Epithelial cell of proximal tubule (primary cell): ENCODE measurements around the gene RFC5. TPM values are rescaled to one million over a fixed set of nuclear protein-coding genes. Genes with fewer than 3 reads are reported as not detected.

Experiments used
- DNase-seq: peaks from one replicate; pipeline ENCODE4 v3.0.0-alpha.2; 2011; ENCODE audit warnings: low read depth
- H3K4me3 ChIP-seq: 2 replicates; pipeline ENCODE4 v1.5.1; 2011; ENCODE audit warnings: low read depth, mild to moderate bottlenecking, low read length
- total RNA-seq: library from RNA; depleted of rRNA; stranded (reverse); fragments of >200 nt; gene quantifications from 2 replicates; pipeline ENCODE4 v1.2.3, GENCODE V29; 2015
- TF ChIP-seq, protein P1 (sequence below): conservative IDR thresholded peaks from 2 replicates; pipeline ENCODE4 v1.5.1; 2012; ENCODE audit warnings: low read depth, mild to moderate bottlenecking, low read length

Gene RFC5
- total RNA-seq, 1 donor from 2014 or later = 31.0 TPM

DNA sequence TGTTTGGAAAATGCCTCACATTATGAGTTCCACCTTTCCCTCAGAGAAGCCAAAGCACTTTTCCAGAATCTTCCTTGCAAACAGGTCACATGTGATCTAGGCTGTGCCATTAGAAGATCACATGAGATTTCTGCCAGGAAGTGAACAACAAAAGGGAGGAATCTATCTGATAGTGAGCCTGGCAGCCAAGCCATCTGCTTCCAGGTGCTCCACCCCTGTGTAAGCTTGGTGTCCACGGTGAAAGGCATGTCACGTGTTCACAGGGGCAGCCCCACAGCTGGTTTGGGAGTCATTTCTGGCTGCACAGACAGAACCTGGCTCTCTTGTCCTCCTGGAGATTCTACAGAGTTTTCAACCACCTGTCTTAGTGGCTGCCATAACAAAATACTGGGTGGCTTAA, 44.2 kb upstream of the RFC5 start:
- no peak overlapping the region for H3K4me3 ChIP-seq
- TF ChIP-seq, protein P1, sequence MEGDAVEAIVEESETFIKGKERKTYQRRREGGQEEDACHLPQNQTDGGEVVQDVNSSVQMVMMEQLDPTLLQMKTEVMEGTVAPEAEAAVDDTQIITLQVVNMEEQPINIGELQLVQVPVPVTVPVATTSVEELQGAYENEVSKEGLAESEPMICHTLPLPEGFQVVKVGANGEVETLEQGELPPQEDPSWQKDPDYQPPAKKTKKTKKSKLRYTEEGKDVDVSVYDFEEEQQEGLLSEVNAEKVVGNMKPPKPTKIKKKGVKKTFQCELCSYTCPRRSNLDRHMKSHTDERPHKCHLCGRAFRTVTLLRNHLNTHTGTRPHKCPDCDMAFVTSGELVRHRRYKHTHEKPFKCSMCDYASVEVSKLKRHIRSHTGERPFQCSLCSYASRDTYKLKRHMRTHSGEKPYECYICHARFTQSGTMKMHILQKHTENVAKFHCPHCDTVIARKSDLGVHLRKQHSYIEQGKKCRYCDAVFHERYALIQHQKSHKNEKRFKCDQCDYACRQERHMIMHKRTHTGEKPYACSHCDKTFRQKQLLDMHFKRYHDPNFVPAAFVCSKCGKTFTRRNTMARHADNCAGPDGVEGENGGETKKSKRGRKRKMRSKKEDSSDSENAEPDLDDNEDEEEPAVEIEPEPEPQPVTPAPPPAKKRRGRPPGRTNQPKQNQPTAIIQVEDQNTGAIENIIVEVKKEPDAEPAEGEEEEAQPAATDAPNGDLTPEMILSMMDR = no peak
- no peak for DNase-seq

DNA sequence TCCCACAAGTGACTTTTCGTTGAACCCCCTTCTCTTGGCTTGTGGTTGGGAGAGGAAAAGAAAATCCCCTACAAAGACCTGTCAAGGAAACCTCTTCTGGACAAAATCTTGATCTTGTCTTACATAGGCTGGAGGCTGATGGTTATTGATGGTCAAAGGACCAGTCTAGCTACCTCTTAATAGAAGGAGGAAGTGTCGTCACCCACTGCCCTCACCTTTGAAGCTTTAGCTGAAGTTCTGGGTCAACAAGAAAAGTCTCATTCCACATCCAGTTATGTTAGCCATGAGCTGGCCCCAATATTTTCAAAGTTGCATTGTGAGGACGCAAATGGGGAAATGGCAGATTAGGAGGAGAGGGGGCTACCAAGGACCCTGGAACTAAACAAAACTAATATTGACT, 41.5 kb upstream of the RFC5 start:
- TF ChIP-seq, protein P1 = no peak
- no peak overlapping the region for H3K4me3 ChIP-seq
- no peak for DNase-seq

DNA sequence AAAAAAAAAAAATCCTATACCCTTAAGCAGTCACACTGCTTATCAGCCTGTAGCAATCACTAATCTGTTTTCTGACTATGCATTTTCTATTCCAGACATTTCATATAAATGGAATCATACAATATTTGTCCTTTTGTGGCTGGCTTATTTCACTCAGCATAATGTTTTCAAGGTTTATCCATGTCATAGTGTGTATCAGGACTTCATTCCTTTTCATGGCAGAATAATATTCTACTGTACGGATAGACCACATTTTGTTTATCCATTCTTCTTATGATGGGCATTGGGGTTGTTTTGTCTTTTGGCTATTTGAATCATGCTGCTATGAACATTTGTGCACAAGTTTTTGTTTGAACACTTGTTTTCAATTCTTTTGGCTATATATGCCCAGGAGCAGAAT, 39.1 kb upstream of the RFC5 start:
- TF ChIP-seq, protein P1 = no peak
- DNase-seq = no peak
- H3K4me3 ChIP-seq = no peak overlapping the region

DNA sequence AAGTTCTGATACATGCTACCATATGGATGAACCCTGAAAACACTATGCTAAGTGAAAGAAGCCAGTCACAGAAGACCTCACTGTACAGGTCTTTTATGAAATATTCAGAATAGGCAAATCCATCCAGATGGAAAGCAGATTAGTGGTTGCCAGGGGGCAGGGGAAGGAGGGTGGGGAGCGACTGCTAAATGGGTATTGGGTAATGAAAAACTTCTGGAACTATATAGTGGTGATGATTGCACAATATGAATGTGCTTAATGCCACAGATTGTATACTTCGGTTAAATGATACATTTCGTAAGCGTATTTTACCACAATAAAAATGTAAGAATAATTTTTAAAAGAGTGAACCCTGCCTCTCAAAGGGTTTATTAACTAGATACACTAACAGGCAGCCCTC, 35.9 kb upstream of the RFC5 start:
- no peak for DNase-seq
- TF ChIP-seq, protein P1 = no peak
- H3K4me3 ChIP-seq = no peak overlapping the region

DNA sequence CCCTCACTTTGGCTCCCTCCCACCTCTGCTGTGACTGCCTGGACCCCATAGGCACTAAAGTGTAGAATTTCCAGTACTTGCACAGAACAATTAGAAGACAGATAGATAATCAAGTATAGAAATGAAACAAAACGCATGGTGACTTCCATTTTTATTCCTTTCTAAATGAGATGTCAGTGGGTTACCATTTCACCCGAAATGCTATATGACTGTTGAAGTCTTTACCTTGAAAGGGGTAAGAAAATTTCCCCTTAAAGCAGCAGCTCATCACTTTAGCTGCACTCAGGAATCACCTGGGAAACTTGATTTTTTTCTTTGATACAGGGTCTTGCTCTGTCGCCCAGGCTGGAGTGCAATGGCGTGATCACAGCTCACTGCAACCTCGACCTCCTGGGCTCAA, 35.2 kb upstream of the RFC5 start:
- TF ChIP-seq, protein P1 = no peak
- no peak for DNase-seq
- no peak overlapping the region for H3K4me3 ChIP-seq

DNA sequence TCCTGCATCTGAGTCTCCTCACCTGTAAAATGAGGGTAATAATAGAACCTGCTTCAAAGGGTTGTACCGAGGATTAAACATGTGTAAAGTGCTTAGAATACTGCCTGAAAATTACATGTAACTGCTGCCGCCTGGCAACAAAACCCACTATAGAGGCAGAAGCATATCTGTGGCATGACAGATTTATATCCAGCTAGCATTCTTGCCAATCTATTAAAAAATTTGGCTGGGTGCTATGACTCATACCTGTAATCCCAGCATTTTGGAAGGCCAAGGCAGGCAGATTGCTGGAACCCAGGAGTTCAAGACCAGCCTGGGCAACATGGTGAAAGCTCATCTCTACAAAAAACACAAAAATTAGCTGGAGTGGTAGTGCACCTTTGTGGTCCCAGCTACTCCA, 31.3 kb upstream of the RFC5 start:
- DNase-seq = no peak
- TF ChIP-seq, protein P1 = no peak
- no peak overlapping the region for H3K4me3 ChIP-seq

DNA sequence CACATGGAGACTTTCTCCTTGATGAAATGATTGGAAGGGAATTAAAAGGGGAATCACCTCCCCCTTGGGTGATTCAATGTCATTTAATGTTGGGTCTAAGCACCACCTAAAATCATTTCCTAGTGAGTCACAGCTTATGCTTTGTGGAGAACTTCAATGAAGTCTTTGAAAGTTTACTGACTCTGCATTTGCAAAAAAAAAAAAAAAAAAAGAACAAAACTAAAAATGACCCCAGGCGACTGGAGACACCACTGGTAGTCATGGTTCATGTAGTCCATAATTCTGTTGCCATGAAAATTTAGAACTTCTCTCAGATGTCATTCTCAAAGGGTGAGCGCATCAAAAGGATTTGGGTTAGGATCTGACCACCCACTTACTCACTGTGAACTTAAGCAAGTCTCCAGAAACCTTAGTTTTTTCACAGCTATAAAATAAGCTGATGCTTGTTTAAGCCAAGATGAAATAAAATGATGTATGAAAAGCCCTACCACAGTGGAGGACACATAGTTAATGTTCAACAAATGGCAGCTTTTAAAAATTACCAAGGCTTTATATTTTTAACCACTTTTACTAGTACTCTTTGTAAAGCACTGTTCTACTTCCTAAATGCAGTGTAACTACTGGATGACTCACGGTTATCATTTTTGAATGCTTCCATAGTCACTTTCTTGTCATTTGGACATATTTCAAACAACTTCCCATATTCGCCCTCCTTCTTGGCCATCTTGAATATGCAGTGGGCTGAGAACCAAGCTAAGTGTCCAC, 29.6 kb upstream of the RFC5 start:
- TF ChIP-seq, protein P1 = no peak
- peak; percentile 89 for DNase-seq
- peak overlapping the region; percentile 5 for H3K4me3 ChIP-seq
